ENCODE data around the gene GABRB1.

DNA sequence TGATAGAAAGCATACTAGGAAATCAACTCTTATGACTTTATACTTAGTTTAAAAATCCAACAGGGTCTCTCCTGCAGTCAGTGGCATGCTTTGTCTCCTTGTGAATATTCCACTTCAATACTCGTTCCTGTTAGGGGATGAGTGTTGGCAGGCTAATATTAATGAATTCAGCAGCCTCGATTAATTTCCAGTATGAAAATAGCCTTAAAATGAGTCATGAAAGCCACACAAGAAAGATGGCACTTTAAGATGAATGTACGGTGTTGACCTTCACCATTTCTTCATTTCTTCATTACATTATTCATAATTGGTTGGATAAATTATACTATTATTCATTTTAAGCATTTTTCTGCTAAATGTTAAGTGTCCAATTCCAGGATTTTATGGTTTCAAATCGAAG is 29.2 kb downstream of the GABRB1 start:
- TF ChIP-seq GATA2 (IDR thresholded peaks at IDR 0.05; ENCODE audit: low read depth, low read length) (no peak), GATA3 (IDR thresholded peaks at IDR 0.05; ENCODE audit: low read depth, low read length) (no peak)
